Lung microvascular endothelial cell (primary cell): ENCODE measurements around the gene CHAD. TPM values are rescaled to one million over a fixed set of nuclear protein-coding genes. Genes with fewer than 3 reads are reported as not detected.
A peak's percentile ranks its signal among the peaks of the same experiment; 100 is the strongest.

ENCODE experiments used
- DNase-seq, 2 donors: peaks; one replicate each; pipeline versions ENCODE4 v3.0.0 to v3.0.0-alpha.2; 2010; ENCODE audit warnings: low read depth in 2 of 2
- total RNA-seq: library from RNA; depleted of rRNA; stranded (reverse); fragments of >200 nt; gene quantifications from 2 replicates; pipeline ENCODE4 v1.2.1, GENCODE V29; 2014

Gene CHAD, protein sequence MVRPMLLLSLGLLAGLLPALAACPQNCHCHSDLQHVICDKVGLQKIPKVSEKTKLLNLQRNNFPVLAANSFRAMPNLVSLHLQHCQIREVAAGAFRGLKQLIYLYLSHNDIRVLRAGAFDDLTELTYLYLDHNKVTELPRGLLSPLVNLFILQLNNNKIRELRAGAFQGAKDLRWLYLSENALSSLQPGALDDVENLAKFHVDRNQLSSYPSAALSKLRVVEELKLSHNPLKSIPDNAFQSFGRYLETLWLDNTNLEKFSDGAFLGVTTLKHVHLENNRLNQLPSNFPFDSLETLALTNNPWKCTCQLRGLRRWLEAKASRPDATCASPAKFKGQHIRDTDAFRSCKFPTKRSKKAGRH
- total RNA-seq: under 0.01 TPM in 1 of 2 replicates, not detected in the other

DNA sequence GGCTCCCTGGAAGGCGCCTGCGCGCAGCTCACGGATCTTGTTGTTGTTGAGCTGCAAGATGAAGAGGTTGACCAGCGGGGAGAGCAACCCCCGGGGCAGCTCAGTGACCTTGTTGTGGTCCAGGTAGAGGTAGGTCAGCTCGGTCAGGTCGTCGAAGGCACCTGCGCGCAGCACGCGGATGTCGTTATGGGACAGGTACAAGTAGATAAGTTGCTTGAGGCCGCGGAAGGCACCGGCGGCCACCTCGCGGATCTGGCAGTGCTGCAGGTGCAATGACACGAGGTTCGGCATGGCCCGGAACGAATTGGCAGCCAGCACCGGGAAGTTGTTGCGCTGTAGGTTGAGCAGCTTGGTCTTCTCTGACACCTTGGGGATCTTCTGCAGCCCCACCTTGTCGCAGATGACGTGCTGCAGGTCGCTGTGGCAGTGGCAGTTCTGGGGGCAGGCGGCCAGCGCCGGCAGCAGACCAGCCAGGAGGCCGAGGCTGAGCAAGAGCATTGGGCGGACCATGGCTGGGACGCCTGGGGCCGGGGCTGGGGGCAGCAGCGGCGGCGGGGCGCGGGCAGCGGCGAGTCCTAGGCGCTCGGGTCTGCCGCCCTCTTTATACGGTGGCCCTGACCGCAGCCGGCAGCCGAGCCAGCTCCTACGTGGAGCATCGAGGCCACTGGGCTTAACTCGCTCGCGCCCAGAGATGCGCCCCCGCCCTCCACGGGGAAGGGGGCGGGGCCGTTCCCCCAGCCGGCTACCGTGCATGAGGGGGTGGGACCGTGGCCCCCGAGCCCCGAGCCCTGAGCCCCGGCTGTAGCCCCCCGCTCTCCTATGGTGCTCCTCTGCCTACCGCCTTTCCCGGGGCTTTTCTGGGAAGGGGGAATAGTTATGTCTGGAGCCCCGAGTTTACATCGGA lies at the start of gene CHAD:
Gene CHAD, minus strand, starts transcription at position 577 of the 904 bp plus-strand sequence. Its CDS starts 67 bp downstream, at position 510.
- DNase-seq: no peak

DNA sequence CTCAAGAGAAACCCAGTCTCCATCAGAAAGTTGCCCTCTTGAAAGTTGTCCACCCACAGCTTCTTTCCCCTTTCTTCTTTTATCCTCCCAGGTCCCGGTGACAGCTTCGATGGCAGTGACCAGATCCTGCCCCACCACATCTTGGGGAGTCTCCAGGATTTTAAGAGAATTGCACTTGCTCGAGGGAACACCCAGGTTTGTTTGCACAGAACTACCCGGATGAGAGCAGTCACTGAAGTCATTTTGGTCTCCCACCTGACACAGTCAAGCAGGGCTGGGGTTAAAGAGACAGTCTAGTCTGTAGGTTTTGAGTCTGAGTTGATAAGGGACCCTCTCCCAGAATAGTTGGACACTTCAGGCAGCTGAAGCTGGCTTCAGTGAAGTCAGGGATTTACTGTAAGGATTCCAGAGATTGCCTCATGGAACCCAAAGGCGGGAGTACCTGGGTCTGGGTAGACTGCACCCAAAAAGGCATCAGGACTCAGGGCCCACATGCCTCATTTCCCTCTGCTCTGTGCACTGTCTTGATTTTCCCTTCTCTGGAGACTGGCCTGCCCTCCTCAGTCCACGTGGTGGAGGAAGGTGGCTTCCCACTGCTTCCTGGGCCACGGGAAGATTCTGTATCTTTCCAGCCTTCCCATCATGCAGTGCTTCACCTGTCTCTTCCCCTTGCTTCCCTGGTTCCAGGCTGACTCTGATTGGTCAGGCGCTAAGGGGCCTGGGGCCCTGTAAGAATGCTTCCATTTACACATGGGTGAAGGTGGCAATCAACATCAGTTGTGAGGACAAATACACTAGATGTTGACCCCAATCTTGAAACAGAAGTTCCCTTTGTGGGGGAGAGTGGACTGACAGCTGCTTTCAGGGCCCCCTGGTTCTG lies 49.1 kb upstream of the CHAD start:
- DNase-seq: no peak

DNA sequence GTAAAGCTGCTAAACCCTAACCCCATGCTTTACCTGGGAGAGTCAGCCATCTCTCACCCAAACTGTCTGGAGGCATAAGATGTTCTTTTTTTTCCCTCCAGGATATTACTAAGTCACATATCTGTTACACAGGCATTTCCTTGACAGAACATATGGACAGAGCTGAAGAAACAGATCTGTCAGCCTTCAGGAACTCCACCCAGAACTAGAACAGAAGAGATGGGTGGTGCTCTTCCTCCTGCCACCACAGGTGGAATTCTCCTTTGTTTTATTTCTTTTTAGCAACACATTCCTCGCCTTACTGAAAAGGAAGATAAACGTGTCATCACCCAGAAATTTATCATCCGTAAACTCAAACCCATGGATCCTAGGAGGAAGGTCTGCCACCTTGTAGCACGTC lies 48.3 kb upstream of the CHAD start:
- peak in 1 of 2 donors; percentile 47 for DNase-seq

DNA sequence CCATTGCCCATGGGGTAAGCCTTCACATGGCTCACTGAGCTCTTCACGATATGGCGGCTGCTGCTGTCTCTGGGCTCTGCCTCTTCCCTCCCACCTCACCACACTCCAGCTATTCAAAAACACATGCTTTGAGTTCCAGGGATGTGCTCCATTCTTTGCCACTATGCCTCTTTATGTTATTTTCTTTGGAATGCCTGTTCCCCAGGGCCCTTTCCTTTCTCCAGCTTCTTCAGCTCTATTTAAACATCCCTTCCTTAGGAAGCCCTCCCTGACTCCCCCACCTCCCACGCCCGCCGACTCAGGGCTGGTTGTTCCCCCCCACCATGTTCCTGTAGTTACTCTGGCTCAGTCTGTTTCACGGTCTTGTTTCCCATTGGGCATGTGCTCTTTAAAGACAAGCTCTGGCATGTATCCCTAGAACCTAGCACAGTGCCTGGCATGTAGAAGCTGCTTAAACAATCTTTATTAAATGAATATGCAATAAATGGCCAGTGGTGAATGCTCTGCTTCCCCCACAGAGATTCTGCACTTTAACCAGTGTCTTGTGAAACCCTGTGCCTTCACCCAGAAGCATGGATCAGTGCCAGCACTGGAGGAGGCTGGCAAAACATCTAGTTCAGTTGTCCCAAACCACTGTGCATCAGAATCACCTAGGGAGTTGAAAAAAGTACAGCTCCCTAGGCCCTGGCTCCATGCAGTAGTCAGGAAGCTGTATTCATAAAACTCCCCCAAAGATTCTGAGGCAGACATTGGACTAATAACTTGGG lies 46.4 kb upstream of the CHAD start:
- no peak for DNase-seq

DNA sequence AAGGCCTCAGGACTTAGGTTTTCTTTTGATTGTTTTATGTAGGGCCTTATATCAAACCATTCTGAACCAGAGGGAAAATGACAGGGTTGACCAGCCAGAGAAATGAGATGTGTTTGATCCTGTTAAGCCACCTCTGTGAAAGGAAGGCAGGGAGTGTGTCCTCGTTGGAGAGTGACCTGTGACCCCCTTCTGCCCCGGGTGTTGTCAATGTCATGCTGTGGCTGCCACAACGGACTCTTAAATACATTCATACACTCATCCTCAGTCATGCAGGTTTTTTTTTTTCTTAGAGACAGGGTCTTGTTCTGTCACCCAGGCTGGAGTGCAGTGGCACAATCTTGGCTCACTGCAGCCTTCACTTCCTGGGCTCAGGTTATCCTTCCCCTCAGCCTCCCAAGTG lies 45.7 kb upstream of the CHAD start:
- DNase-seq: no peak

DNA sequence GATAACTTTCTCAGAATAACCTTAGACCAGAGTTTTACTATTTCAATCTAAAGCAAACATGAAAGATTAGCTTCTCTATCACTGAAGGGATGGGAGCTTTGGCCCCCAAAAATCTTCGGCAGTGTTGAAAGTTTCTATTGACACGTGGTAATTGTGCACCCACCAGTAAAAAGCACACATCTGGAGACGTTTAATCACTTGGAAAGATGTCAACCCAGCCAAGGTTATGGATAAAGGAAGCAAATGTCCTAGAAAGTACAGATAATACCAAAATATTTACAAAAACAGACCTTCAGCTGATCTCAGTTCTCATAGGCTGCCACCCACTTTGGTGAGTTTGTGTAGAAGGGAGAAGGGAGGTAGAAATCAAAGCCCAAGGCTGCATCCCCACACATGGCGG lies 44.8 kb upstream of the CHAD start:
- no peak for DNase-seq

DNA sequence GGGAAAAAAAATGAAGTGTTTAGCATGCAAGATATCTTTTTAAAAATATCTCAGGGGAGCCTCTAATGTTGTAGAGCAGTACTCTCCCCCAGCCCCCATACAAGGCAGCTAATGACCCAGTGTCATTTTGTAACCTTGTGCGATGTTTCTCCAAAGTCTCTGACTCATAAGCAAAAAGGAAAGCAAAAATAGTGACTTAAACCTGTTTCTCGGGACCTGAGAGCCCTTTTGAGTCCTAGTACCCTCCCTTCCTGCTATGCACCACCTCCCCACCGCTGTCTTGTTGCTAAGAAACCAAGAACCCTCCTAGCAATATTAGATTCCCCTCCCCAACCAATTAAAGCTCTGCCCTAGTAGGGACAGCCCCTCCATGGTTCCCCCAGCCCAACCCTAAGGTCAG lies 42.4 kb upstream of the CHAD start:
- DNase-seq: peak in 1 of 2 donors; percentile 56

DNA sequence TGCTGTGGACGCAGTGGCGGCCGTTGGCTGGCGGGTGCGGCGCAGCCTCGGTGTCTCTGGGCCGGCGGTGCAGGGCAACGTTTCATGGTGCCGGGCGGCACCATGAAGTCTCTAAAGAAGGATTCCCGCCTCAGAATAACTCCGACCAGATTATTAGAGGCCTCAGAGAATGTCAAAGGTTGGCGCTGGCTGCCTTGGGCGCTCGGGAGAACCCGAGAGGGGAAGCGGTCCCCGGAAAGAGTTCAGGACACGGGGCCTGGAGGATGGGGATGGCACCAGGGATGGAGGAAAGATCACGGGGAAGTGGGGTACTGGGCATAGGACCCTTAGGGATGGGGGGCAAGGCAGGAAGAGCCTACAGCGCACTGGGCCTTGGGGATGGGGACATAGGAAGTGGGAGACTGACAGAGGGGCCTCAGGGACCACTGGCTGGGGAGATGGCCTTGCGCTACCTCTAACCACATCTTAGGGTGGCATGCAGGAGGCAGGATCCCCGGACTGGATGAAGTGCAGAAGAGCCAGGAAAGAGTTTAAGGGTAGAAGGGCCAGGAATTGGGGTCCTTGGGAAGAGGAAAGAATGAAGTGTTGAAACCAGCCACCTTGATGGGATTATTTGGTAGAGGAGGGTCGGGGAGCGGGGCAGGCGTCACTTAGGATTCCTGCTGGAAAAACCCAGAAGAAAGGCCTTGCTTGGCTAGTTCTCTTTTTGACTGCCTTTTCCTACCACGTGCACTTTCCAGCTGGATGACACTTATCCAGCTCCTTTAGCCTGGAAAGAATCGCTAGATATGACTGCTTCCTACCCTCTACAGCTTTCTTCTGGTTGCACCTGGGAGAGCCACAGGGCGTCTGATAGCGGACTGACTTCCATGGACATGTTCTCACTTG lies 40.1 kb upstream of the CHAD start:
- DNase-seq: no peak

DNA sequence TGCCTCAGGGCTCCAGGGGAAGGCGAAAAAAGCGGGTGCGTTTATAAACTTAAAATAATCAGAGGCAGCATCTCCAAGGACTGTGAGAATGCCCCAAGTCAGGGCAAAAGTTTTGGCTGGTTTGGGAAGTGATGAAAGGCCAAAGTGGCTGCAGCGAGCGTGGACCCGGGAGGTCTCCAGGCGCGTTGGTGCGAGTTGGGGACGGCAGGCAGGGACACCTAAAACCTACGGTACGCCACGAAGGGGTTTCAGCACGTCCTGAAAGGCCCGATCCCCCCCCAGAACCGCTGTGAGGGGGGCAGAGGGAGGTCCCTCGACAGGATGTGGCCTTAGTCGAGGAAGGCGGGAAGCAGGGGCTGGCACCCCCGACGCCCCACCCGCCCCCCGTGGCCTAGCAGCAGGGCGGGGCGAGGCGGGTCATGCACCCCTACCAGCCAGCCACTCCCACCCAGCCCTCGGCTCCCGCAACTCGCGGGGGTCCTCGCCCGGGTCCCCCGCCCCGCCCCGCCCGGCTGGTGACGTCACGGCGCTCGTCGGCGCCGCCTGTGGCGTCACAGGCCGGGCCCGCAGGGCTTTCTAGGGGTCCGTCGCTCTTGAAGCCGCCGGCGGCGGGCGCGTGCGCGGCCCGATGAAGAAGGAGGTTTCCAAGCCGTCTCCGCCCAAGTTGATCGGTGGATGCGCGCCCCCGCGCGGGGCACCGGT lies 39.3 kb upstream of the CHAD start, which contains the start of gene MYCBPAP:
Gene MYCBPAP, plus strand, starts transcription at position 569 of the 702 bp plus-strand sequence. CDS start 236 bp downstream, outside the sequence.
- DNase-seq: peak; percentile 76 to 88

DNA sequence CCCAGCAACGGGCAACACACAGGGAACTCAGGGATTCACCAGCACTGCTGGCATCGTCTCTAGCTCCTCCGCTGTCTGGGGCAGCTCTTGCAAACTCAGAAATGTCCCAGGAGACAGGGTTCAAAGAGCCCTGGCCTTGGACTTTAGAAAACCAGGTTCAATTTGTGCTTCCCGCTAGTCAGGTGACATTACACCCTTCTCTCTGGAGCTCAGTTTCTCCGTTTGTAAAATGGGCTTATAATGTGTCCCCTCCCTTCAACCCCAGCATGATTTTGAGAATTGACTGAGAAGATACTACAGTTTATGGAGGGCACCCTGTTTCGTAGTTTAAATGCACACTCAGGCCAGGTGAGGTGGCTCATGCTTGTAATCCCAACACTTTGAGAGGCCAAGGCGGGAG lies 37.6 kb upstream of the CHAD start:
- DNase-seq: no peak

DNA sequence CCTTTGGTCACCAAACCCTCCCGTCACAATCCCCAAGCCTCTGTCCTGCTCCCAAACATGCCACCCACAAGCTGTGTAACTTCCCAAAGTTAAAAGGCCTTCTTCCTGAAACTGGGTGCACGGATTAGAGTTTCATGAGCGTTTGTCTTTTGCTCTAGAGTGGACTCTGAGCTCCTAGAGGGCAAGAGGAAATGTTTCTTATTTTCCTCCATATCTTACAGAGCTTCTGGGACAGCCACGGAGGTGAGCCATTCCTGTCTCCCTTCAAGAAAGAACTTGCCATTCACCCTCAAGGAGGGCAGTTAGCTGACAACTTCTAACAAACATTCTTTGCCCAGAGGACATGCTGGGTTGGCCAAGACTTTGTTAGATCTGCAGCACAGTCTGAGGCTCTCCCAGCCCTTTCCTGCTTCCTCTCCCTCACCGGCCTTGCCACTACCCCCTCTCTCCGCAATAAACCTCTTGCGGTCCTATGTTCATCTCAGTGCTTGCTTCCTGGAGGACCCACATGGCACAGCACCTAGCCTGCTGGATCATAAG lies 37.0 kb upstream of the CHAD start:
- no peak for DNase-seq

DNA sequence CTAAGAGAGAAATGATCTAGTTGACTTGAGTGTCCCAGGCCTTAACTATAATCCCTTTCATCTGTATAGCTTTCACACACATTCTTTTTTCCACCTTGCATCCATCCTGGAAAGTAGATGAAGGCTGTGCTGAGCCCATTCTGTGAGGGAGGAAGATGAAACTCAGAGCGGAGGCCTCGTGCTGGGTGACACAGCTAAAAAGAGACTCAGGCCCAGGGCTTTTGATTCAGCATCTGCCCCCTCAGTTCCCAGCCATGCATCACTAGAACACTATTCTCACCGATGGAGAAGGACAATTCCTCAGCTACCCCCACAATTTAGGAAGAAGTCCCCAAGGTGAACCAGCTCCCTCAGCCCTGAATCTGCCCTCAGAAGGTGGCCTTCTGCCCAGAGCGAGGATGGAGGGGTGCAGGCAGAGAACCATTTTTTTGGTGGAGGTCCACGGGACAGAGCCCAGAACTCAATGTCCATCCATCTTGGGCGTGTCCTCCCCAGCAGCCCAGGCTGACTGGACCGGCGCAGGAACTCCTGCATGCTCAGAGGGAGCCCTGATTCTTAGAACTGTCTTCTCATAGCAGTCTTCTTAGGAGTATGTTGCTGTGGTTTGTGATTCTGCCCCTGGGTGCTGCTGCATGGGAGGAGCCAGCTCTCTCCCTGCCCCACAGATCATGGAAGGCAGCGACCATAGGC lies 33.8 kb upstream of the CHAD start:
- DNase-seq: no peak

DNA sequence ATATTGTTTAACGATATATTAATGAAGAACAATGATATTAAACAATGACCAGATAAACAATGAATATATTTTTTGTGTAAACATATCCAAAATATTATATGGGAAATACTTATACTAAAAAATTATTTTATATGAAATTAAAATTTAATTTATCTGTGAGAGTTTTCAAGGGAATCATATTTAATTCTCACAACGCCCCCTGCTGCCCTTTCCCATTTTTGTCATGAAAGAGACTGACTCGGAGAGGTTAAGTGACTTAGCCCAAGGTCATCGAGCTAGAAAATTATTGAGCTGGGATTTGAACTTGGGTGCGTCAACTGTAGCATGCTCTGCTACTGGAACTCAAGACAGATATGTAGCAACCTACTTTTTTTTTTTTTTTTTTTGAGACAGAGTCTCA lies 32.4 kb upstream of the CHAD start:
- DNase-seq: peak; percentile 34 to 59

DNA sequence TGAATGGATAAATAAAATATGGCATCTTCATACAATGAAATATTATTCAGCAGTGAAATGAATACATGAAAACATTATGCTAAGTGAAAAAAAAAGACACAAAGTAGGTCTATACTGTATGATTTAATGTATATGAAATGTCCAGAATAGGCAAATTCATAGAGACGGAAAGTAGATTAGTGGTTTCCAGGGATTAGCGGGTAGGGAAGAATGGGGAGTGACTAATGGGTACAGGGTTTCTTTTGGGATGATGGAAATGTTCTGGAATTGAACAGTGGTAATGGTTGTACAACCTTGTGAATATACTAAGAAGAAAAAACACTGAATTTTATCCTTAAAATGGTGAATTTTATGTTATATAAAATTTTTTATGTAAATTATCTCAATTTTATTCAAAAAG lies 31.0 kb upstream of the CHAD start:
- DNase-seq: no peak

DNA sequence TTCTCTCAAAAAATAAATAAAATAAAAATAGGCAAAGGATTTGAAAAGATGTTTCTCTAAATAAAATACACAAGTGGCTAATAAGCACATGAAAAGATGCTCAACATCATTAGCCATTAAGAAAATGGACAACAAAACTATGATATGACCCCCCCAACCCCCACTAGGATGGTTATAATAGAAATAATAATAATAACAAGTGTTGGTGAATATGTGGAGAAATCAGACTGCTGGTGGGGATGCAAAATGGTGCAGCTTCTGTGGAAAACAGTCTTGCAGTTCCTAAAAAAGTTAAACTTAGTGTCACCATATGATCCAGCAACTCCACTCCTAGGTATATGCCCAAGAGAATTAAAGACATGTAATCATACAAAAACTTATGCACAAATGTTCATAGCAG lies 30.6 kb upstream of the CHAD start:
- no peak for DNase-seq

DNA sequence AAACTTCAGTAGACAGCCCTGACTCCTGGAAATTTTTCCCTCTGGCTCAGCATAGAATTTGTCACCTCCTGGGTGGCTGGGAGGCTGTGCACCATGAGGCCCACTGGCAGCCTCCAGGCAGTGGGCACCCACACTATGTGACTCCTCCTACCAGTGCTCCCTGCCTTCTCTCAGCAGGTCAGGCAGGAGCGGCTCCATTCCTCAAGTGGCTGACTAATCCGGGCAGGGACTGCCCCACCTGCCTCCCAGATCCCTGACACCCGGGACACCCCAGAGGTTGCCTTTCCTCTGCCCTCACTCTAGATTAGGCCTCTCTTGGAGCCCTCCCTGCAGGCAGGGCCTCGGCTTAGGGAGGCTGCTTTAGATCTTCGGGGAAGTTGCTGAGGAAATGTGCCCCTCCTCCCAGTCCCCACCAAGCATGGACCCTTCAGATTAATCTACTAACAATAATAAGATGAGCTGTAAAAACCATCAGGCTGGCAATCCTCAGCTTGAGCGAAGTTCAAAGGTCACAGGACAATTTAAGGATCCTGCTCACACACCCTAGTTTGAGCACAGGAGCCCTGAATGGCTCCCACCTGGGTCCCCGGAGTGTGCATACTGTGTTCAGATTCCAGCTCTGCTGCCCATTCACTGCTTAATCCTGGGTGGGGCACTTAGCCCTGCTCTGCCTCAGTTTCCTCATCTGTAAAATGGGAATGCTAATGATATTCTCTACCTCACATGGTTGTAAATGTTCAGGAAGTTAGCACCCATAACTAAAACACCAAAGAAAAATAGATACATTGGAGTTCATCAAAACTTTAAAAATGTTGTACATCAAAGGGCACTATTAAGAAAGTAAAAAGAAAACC lies 29.6 kb upstream of the CHAD start:
- DNase-seq: no peak

DNA sequence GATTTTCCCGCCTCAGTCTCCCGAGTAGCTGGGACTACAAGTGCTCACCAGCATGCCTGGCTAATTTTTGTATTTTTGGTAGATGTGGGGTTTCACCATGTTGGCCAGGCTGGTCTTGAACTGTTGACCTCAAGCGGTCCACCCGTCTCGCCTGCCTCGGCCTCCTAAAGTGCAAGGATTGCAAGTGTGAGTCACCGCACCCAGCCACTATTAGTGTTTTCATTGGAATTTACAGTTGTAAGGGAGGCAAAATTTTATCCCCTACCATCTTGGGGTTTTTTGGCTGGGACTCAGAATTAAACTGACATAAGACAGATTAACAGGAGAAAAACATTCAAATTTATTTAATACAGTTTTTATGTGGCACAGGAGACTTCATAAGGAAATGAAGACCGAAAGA lies 27.2 kb upstream of the CHAD start:
- no peak for DNase-seq
